SK-N-SH (cell line): ENCODE measurements around the gene C6orf163.

ENCODE experiments used
- TF ChIP-seq, protein P1 (sequence below): IDR thresholded peaks from 2 replicates; pipeline ENCODE4 v1.6.1; 2012; ENCODE audit warnings: mild to moderate bottlenecking, low read depth, low read length, moderate library complexity
- TF ChIP-seq, protein P2 (sequence below): fragments of 200-600 bp; sonication (generic); IDR thresholded peaks from 2 replicates; pipeline ENCODE4 v1.6.1; 2017; ENCODE audit warnings: antibody characterized with exemption, mild to moderate bottlenecking, moderate library complexity

DNA sequence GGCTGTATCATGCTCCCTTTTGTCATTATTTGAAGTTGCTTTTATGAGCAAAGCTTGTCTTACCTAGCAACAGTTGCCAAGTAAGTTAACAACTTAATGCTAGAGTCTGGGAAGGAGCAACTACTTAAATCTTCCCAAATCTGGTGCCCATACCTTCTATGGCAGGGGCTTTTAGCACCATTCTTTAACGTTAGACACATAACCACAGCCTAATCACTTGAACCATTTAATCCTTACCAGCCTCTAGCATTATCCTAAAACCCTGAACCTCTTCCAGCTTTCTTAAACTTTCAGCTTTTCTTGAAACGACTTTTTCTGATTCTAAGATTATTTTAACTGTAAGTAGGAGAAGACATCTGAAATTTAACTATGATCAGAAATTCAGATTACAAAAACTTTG is at the start of gene C6orf163:
- TF ChIP-seq, protein P1, sequence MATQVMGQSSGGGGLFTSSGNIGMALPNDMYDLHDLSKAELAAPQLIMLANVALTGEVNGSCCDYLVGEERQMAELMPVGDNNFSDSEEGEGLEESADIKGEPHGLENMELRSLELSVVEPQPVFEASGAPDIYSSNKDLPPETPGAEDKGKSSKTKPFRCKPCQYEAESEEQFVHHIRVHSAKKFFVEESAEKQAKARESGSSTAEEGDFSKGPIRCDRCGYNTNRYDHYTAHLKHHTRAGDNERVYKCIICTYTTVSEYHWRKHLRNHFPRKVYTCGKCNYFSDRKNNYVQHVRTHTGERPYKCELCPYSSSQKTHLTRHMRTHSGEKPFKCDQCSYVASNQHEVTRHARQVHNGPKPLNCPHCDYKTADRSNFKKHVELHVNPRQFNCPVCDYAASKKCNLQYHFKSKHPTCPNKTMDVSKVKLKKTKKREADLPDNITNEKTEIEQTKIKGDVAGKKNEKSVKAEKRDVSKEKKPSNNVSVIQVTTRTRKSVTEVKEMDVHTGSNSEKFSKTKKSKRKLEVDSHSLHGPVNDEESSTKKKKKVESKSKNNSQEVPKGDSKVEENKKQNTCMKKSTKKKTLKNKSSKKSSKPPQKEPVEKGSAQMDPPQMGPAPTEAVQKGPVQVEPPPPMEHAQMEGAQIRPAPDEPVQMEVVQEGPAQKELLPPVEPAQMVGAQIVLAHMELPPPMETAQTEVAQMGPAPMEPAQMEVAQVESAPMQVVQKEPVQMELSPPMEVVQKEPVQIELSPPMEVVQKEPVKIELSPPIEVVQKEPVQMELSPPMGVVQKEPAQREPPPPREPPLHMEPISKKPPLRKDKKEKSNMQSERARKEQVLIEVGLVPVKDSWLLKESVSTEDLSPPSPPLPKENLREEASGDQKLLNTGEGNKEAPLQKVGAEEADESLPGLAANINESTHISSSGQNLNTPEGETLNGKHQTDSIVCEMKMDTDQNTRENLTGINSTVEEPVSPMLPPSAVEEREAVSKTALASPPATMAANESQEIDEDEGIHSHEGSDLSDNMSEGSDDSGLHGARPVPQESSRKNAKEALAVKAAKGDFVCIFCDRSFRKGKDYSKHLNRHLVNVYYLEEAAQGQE: no peak
- TF ChIP-seq, protein P2, sequence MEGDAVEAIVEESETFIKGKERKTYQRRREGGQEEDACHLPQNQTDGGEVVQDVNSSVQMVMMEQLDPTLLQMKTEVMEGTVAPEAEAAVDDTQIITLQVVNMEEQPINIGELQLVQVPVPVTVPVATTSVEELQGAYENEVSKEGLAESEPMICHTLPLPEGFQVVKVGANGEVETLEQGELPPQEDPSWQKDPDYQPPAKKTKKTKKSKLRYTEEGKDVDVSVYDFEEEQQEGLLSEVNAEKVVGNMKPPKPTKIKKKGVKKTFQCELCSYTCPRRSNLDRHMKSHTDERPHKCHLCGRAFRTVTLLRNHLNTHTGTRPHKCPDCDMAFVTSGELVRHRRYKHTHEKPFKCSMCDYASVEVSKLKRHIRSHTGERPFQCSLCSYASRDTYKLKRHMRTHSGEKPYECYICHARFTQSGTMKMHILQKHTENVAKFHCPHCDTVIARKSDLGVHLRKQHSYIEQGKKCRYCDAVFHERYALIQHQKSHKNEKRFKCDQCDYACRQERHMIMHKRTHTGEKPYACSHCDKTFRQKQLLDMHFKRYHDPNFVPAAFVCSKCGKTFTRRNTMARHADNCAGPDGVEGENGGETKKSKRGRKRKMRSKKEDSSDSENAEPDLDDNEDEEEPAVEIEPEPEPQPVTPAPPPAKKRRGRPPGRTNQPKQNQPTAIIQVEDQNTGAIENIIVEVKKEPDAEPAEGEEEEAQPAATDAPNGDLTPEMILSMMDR: no peak
